ENCODE data around the gene AXIN2.

The AXIN2 gene

DNA sequence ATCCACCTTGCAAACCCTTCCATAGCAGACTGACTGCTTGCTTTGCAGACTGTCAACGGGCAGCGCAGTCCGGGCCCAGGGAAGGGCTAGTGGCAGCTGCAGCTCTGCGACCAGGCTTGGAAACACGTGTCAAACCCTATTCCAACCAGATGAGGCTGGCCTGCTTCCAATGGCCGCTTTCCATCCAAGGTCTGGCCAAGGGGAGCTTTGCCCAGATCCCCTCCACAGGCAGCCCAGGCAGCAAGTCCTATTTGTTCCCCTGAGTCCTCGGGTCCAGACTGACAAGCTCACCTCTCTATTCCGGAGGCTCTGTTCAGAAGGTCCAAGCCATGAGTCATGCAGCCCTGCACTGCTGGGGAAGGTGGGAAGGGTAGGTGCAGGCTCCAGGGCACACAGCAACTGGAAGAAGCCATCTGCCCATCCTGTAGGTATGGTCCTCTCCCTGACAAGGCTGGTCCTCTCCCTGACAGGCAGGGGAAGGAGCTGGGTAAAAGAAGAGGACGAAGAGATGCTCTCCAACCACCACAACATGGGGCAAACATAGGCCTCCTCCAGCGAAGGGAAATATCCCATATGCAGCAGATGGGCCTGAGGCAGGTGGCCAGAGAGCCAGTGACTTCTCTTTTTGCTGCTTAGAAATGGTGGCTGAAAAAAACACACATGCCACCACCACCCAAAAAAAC lies 22.6 kb upstream of the AXIN2 start:
- no peak for DNase-seq (ENCODE audit: low spot score)

GRCh38 chr17:65576939-65577338 lies 15.5 kb upstream of the AXIN2 start:
- DNase-seq (ENCODE audit: low spot score) = no peak

- DNase-seq (ENCODE audit: low spot score) = no peak
Measured at GRCh38 chr17:65573282-65573602, 11.8 kb upstream of the AXIN2 start.

DNA sequence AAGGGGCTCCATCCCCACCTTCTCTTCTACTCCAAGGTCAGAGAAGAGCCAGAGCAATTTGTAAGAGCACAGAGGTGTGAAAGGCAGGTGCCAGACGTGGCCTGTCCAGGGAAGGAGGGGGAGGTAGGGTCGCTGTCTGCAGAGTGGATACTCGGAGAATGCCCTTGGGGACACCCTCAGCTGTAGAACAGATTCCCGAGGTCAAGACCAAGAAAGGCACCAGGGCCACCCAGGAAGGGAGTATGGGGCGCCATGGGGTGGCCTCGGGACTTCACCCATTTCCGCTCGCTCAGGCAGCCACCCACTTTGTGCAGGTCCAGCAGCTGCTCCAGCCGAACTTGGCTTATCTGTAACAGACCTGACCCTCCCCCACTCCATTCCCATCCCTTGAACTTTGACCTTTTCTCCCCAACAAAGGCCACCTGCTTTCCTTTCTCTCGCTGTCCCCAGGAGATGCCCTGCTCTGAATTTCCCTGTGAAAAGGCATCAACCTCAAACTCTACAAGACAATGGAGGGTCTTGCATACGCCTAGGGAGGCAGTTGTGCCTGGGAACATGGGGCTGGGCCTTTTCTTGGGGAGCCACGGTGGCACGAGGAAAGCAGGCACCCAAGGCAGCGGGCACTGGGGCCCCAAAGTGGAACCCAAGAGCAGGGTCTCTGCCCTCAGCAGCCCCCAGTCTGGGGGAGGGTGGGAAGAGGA lies 11.3 kb upstream of the AXIN2 start:
- no peak for DNase-seq (ENCODE audit: low spot score)

DNA sequence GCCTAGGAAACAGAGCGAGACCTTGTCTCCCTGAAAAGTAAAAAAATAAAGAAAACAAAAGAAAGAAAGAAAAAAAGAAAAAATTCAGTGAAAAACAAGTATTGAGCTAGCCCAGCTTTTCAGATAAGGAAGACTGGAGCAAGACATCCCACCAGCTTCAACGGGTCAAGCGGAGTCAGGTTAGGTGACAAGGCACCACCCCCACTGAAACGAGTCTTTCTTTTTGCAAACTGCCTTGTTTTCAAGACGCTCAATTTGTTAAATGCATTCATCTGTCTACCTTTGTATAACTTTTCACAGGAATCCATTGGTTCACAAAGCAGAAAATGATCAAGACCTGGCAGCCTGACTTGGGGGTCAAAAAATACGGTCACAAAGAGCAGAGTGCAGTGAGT lies 10.7 kb upstream of the AXIN2 start:
- no peak for DNase-seq (ENCODE audit: low spot score)

- DNase-seq (ENCODE audit: low spot score) = no peak
Measured at GRCh38 chr17:65568918-65569317, 7.5 kb upstream of the AXIN2 start.

DNA sequence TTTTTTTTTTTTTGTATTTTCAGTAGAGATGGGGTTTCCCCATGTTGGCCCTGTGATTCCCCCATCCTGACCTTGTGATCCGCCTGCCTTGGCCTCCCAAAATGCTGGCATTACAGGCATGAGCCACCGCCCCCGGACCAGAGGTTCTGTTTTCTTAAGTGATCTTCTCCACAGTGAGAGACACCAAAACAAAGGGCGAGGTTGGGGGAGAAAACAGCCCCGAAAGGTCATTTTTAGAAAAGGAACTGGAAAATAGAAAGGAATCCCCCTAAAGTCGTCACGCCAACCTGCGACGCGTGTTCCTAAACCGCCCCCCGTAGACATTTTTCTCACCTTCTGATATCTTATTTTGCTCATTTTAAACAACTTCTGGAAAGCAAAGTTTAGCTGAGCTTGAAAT lies 6.1 kb upstream of the AXIN2 start:
- DNase-seq (ENCODE audit: low spot score) = no peak

DNA sequence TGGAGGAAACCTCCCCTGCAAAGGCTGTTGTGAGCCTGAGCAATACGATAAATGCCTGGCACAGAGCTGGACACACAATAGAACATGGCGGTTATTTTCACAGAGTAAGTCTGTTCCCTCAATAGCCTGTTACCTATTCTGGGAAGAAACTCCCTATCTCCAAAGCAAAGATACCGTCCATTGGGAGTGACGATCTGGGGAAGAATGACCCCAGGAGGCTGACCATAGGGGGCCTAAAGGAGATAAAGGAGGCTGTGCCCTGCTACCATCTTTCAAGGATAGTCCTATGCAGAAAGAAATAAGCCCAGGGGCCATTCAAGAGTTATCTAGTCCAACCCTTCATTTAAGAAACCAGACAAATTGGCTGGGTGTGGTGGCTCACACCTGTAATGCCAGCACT lies 4.1 kb upstream of the AXIN2 start:
- no peak for DNase-seq (ENCODE audit: low spot score)

DNA sequence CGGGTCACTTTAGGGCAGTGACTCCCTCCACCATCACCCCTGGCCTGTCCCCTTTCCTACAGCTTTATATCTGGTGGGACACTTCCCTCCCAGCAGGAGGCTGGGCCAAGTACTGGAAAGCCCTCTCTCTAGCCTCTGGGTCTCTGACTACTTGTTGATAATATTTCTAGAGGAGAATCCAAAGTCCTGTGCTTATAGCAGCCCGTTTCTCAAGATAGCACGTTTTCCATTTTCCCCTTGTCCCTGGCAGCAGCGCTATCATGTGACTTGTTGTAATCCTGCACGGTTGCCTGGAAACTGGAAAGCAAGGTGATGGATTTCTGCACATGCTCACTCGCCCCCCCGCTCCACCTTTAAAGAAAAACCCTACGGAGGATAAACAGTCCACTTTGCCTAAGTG lies 3.3 kb upstream of the AXIN2 start:
- peak; percentile 64 for DNase-seq (ENCODE audit: low spot score)

GRCh38 chr17:65562206-65562531 lies 721 bp upstream of the AXIN2 start:
- DNase-seq (ENCODE audit: low spot score) = no peak

DNA sequence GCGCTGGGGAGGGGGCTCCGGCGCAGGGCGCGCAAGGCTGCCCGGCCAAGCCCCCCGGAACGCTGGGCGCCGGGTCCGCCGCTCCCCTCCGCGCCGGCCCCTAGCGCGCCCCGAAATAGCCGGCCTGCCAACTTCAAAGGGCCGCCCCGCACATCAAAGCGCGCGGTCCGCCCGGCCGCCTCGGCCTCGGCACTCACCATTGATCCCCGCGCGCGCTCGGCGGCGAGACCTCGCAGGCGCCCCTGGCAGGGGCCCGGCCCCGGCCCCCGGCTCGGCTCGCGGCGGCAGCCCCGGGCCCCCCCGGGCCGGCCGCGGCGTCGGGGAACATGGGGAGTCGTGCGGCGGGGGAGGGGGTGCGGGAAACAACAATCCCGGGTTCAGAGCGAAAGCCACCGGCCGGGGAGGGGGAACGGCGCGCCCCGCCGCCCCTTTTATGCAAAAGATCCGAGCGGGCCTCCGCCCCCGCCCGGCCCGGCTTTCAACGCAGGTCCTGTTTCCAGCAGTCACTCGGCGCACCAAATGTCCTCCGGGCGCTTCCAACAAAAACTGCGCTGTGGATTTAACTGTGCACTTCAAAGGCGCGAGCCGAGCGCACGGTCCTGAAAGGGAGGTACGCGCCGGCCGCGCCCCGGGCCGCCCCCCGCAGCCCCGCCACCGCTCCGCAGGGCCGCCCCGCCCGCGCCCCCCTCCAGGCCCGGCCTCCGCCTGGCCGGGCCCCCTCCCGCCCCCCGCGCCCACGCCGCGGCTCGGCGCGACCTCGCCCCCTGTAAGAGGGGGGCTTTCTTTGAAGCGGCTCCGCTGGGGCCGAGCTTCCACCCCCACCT lies 608 bp downstream of the AXIN2 start:
- peak; percentile 88 for DNase-seq (ENCODE audit: low spot score)

GRCh38 chr17:65559804-65560627 lies 1.4 kb downstream of the AXIN2 start:
- peak; percentile 59 for DNase-seq (ENCODE audit: low spot score)

GRCh38 chr17:65559461-65559803 lies 2.0 kb downstream of the AXIN2 start:
- no peak for DNase-seq (ENCODE audit: low spot score)

GRCh38 chr17:65558683-65559460 lies 2.6 kb downstream of the AXIN2 start:
- no peak for DNase-seq (ENCODE audit: low spot score)

GRCh38 chr17:65558311-65558682 lies 3.2 kb downstream of the AXIN2 start:
- DNase-seq (ENCODE audit: low spot score) = no peak

DNA sequence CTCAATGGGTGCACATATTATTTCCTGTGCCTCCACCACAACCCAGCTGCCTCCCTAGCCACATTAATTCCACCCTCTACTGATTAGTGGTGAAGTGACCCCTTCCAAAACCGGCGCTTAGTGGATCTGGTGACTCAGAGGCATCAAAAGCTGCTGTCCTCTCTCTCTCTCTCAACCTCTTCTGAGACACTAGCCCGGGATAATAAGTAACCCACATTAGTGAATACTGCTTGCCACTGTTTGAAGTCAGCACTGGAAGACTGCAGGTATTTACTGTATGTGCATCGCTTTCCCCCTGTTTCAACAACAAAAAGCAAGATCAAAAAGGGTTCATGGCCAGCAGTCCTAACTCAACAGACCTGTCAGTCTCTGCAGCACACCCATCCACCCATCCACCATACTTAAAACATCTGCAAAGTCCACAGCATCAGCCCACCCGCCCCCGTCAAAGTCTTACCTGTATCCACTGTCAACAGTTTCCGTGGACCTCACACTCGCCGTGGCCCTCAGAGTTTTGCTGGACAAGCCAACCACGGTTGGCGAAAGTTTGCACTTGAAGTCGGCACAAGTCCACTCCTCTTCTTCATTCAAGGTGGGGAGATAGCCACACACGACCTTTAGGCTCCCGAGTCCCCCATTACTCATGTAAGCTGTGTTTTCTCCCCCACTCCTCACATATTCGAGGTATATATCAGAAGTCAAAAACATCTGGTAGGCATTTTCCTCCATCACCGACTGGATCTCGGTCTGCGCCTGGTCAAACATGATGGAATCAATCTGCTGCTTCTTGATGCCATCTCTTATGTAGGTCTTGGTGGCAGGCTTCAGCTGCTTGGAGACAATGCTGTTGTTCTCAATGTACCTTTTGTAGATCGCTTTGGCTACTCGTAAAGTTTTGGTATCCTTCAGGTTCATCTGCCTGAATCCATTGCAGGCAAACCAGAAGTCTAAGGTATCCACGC lies 3.8 kb downstream of the AXIN2 start:
- DNase-seq (ENCODE audit: low spot score) = no peak

GRCh38 chr17:65556910-65557348 lies 4.5 kb downstream of the AXIN2 start:
- DNase-seq (ENCODE audit: low spot score) = no peak

- peak; percentile 67 for DNase-seq (ENCODE audit: low spot score)
Measured at GRCh38 chr17:65556014-65556909, 5.2 kb downstream of the AXIN2 start.

Measured in SK-N-DZ (cell line).